Embryonic facial prominence (tissue), 1 donor: ENCODE measurements around the gene UBAP1L.
"Not testable (repeated sequence)": the region's sequence is repeated elsewhere in the genome, so short reads cannot be mapped to it uniquely, and the experiment has no call there.

Experiments
- DNase-seq: peaks from one replicate; pipeline ENCODE4 v3.0.0-alpha.2; 2016; ENCODE audit errors: extremely low spot score

UBAP1L gene

GRCh38 chr15:65084500-65085206 lies 30.3 kb downstream of the UBAP1L start:
- no peak for DNase-seq

- DNase-seq = no peak
Observed at GRCh38 chr15:65083262-65083701, 31.7 kb downstream of the UBAP1L start.

- no peak for DNase-seq
Observed at GRCh38 chr15:65082303-65082953, 32.6 kb downstream of the UBAP1L start.

GRCh38 chr15:65081758-65082157 lies 33.2 kb downstream of the UBAP1L start:
- no peak for DNase-seq

GRCh38 chr15:65081270-65081669 lies 33.7 kb downstream of the UBAP1L start:
- no peak for DNase-seq

GRCh38 chr15:65079580-65079979 lies 35.4 kb downstream of the UBAP1L start:
- no peak for DNase-seq

- no peak for DNase-seq
Observed at GRCh38 chr15:65077981-65078352, 37.0 kb downstream of the UBAP1L start.

GRCh38 chr15:65077291-65077980 lies 37.6 kb downstream of the UBAP1L start:
- no peak for DNase-seq

GRCh38 chr15:65076486-65077290 lies 38.3 kb downstream of the UBAP1L start, which contains the start of gene KBTBD13:
Gene KBTBD13 (plus strand): TSS chr15:65076746. CDS start chr15:65076816, 70 bp downstream.
- DNase-seq = no peak

GRCh38 chr15:65075607-65076395 lies 39.2 kb downstream of the UBAP1L start:
- not testable (repeated sequence) for DNase-seq

- not testable (repeated sequence) for DNase-seq
Observed at GRCh38 chr15:65074946-65075345, 40.1 kb downstream of the UBAP1L start.

- no peak for DNase-seq
Observed at GRCh38 chr15:65072617-65073016, 42.4 kb downstream of the UBAP1L start.

GRCh38 chr15:65072027-65072426 lies 43.0 kb downstream of the UBAP1L start:
- no peak for DNase-seq

GRCh38 chr15:65071381-65071811 lies 43.6 kb downstream of the UBAP1L start:
- DNase-seq = no peak

GRCh38 chr15:65069779-65070546 lies 45.0 kb downstream of the UBAP1L start:
- no peak for DNase-seq

GRCh38 chr15:65069179-65069578 lies 45.8 kb downstream of the UBAP1L start:
- no peak for DNase-seq

GRCh38 chr15:65068403-65068788 lies 46.6 kb downstream of the UBAP1L start:
- DNase-seq = no peak

- DNase-seq = no peak
Observed at GRCh38 chr15:65067645-65068402, 47.2 kb downstream of the UBAP1L start, which contains the start of gene RASL12. Gene RASL12 (minus strand): TSS chr15:65067991. CDS start chr15:65067835, 156 bp downstream.

GRCh38 chr15:65067317-65067644 lies 47.7 kb downstream of the UBAP1L start:
- DNase-seq = no peak
